GM21723 (cell line): ENCODE data around the gene TMEM128.

Experiments
- ATAC-seq: cut with Tn5 transposase; IDR thresholded peaks from one replicate; pipeline ENCODE4 v1.9.1; 2021; ENCODE audit warnings: mild to moderate bottlenecking, moderate library complexity; ENCODE audit not compliant: unreplicated experiment

The TMEM128 gene, protein sequence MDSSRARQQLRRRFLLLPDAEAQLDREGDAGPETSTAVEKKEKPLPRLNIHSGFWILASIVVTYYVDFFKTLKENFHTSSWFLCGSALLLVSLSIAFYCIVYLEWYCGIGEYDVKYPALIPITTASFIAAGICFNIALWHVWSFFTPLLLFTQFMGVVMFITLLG

DNA sequence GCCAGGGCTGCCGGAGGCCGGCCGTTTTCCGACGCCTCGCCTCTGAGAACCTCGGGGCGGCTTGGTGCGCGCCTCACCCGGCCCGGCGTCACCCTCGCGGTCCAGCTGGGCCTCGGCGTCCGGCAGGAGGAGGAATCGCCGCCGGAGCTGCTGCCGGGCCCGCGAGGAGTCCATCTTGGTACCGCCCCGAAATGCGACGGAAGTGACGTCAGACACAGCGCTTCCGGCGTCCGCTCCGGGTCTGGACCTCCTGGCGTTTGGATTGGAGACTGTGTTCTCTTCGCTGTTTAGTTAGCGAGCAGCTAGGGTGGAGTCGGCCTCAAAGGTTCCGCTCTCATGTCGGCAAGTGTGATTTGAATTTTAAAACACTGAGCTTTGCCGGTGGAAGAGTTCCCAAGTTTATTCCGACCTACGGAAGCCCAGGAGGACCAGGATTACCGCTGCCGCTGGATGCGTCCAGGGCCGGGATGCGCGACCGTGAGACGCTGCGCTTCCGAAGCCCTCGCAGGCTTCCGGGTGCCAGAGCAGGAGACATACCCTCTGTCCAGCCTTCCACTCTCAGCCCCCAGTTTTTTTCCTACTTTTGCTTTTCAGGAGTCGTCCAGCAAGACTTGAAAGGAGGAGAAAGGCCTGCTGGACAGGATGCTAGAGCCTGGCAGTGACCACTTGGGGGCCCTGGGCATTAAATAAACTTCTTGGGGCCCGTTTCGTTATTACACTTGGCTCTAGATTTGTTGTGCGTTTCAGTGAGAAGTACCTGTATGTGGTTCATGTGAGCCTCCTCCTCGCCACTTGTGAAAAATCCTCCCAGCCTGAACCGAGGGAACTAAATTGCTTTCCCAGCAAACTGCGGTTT, at the start of gene TMEM128:
Gene TMEM128 (minus strand): TSS at position 195 of the 856 bp plus-strand sequence. CDS start 21 bp downstream, at position 174.
- ATAC-seq: peak; percentile 97

GRCh38 chr4:4296283-4296846, 48.3 kb upstream of the TMEM128 start:
- ATAC-seq: no peak

- ATAC-seq: no peak
These were observed 45.3 kb upstream of the TMEM128 start for GRCh38 chr4:4293279-4293678.

- ATAC-seq: peak; percentile 93
These were observed 42.2 kb upstream of the TMEM128 start, which contains the start of the genes LYAR and ZBTB49 for GRCh38 chr4:4289941-4290850. LYAR (minus strand) TSS chr4:4290154; CDS start chr4:4283742, 6,412 bp downstream. ZBTB49 (plus strand) TSS chr4:4290251; CDS start chr4:4299946, 9,695 bp downstream.

GRCh38 chr4:4289597-4289940, 41.5 kb upstream of the TMEM128 start:
- peak; percentile 15 for ATAC-seq

DNA sequence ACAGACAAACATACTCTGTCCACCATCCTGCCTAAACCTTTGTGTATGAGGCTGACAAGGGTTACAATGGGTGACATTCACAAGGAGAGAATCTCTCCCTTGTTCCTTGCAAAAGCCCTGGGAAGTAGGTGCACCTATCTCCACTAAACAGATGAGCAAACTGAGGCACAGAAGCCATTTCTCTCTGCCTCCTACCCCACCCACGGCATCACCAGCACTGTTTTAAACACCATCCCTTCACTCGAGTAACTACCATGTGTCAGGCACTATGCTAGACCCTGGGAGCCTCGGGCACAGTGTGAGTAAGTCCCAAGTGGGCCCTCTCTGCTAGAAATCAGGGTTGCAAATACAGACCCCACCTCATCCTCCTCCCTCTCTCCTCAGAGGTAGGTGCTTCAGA, 41.0 kb upstream of the TMEM128 start:
- ATAC-seq: no peak

DNA sequence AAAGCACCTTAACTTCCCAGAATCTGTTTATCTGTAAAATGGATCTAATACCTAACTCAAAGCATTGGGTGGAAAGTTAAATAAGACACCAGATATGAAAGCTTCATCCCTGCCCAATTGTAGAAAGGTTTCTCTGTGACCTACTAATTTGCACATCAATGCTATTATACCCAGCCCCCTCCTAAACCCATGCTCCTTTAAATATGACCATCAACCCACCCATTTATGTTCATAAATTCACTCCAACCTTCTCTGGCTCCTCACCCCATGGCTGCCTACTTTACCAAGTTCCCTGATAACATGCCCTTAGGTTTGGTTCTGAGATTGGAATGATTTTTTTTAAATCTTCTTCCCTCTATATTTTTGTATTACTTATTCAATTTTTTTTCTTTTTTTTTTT, 40.1 kb upstream of the TMEM128 start:
- no peak for ATAC-seq

DNA sequence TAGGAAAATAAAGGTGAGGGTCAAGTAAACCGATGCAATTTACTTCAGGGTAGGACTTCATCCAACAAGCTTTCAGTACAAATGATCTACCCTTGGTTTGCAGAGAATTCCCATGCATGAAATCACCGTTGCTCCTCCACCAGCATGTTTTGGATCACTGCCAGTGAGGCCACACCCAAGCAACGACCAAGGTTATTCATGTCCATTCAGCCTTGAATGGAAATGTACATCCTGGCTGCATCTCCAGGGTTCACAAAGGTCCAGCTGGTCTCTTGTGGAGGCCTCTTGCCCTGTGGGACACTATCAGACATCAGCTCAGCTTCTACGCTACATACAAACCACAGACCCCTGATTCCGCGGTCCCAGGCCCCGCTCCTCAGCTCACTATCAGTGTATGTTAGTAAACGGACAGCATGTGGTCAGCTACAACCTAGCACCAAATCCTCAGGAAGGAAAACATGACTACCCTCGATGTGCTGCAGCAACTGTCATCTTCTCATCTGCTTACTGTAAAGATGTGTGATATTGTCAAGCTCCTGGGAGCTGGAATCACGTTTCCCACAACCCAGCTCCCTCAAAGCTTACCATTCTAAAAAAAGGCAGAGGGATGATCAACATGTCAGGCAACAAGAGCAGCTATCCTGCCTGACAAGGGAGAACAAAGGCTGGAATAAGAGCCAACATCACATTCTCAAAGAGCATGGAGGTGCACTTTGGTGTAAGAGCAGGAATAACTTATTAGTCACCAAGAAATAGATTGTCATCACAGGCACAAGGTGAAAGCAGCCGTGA, 37.0 kb upstream of the TMEM128 start:
- ATAC-seq: no peak

DNA sequence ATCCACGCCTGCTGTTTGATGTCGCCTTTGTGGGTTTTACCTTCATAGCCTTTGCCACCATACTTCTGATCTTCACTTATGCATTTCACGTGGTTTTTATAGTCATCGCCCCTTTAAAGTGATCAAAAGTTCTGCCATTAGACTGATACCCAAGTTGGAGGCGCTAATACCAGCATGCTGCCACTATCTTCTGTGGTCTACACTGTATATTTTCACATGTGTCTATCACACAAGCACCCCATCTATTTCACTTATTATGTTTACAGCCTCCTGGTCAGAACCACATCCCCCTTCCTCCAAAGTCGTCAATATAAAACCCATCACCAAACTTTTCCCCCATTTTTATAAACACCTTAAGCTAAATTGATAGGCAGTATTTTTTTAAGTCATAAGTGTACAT, 33.8 kb upstream of the TMEM128 start:
- no peak for ATAC-seq

DNA sequence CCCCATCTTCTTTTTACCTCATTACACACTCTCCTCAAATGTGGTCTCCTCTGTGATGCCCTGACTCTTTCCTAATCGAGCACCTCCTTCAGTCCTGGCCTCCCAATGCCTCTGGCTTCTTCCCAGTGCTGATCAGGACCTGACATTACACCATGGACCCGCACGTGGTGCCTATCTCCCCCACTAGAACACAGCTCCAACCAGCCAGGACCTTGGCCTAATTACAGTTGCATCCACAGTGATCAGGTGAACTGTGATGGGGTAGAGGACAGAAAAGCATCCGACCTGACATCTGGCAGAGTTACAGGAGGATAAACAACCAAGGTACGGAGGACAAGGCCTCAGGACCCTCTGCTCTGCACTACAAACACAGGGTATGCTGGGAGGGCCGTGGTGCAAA, 29.5 kb upstream of the TMEM128 start:
- ATAC-seq: no peak

GRCh38 chr4:4274226-4274625, 26.2 kb upstream of the TMEM128 start:
- ATAC-seq: no peak

- ATAC-seq: no peak
These were observed 23.9 kb upstream of the TMEM128 start for GRCh38 chr4:4271912-4272311.

GRCh38 chr4:4270529-4270928, 22.5 kb upstream of the TMEM128 start:
- no peak for ATAC-seq

- ATAC-seq: no peak
These were observed 21.8 kb upstream of the TMEM128 start for GRCh38 chr4:4269856-4270255.

- no peak for ATAC-seq
These were observed 21.3 kb upstream of the TMEM128 start for GRCh38 chr4:4269331-4269731.

DNA sequence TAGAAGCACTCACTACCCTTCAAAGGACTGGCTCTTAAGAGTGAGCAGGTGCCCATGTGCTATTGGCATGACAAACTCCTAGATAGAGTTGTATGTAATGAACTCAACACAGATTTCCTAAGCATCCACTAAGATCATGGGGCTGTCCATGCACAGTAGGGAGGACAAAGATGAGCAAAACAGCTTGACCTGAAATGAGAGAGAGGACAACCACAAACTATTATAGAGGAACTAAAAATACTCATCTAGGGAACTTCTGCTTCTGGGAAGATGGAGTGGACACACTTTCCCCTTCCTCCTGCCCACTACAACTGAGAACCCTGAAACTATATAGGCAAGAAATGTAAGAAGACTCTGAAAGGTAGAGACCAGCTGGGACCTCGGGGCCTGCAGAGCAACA, 20.8 kb upstream of the TMEM128 start:
- ATAC-seq: no peak

DNA sequence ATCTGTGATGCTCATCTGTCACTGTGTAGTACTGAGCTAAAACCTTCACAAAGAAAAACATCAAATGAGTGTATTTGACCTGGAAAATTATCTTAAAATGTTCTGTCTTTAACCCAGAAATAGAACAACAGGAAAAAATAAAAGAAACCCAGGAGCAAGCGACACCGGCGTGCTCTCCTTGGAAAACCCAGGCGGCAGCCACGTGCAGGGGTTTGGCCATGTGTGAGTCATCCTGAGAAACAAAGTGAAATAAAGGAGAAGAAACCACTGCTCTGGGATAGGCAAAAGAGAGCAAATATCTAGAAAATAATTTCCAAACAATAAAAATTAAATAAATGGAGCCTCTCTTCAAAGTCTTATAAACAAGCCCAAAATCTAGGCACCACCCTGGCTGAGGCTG, 20.0 kb upstream of the TMEM128 start:
- no peak for ATAC-seq

GRCh38 chr4:4260185-4260751, 12.2 kb upstream of the TMEM128 start:
- ATAC-seq: no peak

GRCh38 chr4:4259484-4260100, 11.6 kb upstream of the TMEM128 start:
- ATAC-seq: no peak
